Thyroid gland (tissue), 4 donors: Measurements from ENCODE around the gene PBX3.

ENCODE experiments used
- POLR2A ChIP-seq, 2 donors: fragments of 450-650 bp; IDR thresholded peaks; one replicate each; pipeline ENCODE4 v1.6.1; 2017; ENCODE audit warnings: antibody characterized with exemption in 2 of 2, mild to moderate bottlenecking in 2 of 2, moderate library complexity in 1 of 2
- TF ChIP-seq, protein P1 (sequence below), 6 experiments: fragments of 200-600 bp in 3 of 6; fragments of 450-650 bp in 3 of 6; sonication (generic) in 3 of 6; IDR thresholded peaks; one replicate each; pipeline ENCODE4 v1.5.1; 2016 to 2019; ENCODE audit warnings: antibody characterized with exemption in 6 of 6, mild to moderate bottlenecking in 2 of 6, inconsistent platforms in 1 of 6, moderate library complexity in 1 of 6

- TF ChIP-seq, protein P1, sequence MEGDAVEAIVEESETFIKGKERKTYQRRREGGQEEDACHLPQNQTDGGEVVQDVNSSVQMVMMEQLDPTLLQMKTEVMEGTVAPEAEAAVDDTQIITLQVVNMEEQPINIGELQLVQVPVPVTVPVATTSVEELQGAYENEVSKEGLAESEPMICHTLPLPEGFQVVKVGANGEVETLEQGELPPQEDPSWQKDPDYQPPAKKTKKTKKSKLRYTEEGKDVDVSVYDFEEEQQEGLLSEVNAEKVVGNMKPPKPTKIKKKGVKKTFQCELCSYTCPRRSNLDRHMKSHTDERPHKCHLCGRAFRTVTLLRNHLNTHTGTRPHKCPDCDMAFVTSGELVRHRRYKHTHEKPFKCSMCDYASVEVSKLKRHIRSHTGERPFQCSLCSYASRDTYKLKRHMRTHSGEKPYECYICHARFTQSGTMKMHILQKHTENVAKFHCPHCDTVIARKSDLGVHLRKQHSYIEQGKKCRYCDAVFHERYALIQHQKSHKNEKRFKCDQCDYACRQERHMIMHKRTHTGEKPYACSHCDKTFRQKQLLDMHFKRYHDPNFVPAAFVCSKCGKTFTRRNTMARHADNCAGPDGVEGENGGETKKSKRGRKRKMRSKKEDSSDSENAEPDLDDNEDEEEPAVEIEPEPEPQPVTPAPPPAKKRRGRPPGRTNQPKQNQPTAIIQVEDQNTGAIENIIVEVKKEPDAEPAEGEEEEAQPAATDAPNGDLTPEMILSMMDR (IDR thresholded peaks at IDR 0.05) = no peak
- no peak for TF ChIP-seq POLR2A (IDR thresholded peaks at IDR 0.05)
Measured at GRCh38 chr9:125754096-125754495, 6.9 kb downstream of the PBX3 start.
